ENCODE results near the gene POLR2J3. TPM values are rescaled to one million over a fixed set of nuclear protein-coding genes. Genes with fewer than 3 reads are reported as not detected.
"Not testable (repeated sequence)": the region's sequence is repeated elsewhere in the genome, so short reads cannot be mapped to it uniquely, and the experiment has no call there.

Gene POLR2J3
- total RNA-seq, 2 experiments from 2014 or later = 53.2 to 53.8 TPM

GRCh38 chr7:102604431-102605145, 32.2 kb upstream of the POLR2J3 start:
- CTCF ChIA-PET; H3K4me1 Mint-ChIP-seq; DNase-seq; H3K9me3 Mint-ChIP-seq; H3K27me3 Mint-ChIP-seq; H3K36me3 Mint-ChIP-seq (ENCODE audit: low read depth); H3K27ac Mint-ChIP-seq; POLR2A ChIA-PET; H3K4me3 Mint-ChIP-seq: not testable (repeated sequence)

GRCh38 chr7:102602317-102602716, 29.9 kb upstream of the POLR2J3 start:
- POLR2A ChIA-PET; H3K27me3 Mint-ChIP-seq; CTCF ChIA-PET; DNase-seq; H3K4me3 Mint-ChIP-seq; H3K27ac Mint-ChIP-seq; H3K36me3 Mint-ChIP-seq (ENCODE audit: low read depth); H3K9me3 Mint-ChIP-seq; H3K4me1 Mint-ChIP-seq: not testable (repeated sequence)

- H3K36me3 Mint-ChIP-seq (ENCODE audit: low read depth); H3K4me1 Mint-ChIP-seq; H3K27ac Mint-ChIP-seq; DNase-seq; POLR2A ChIA-PET; CTCF ChIA-PET; H3K4me3 Mint-ChIP-seq; H3K27me3 Mint-ChIP-seq; H3K9me3 Mint-ChIP-seq: not testable (repeated sequence)
Measured at GRCh38 chr7:102599699-102600098, 27.3 kb upstream of the POLR2J3 start.

GRCh38 chr7:102596036-102596435, 23.7 kb upstream of the POLR2J3 start:
- H3K27ac Mint-ChIP-seq; H3K4me3 Mint-ChIP-seq; POLR2A ChIA-PET; H3K27me3 Mint-ChIP-seq; H3K36me3 Mint-ChIP-seq (ENCODE audit: low read depth); CTCF ChIA-PET; H3K4me1 Mint-ChIP-seq; H3K9me3 Mint-ChIP-seq; DNase-seq: not testable (repeated sequence)

GRCh38 chr7:102593637-102594334, 21.4 kb upstream of the POLR2J3 start:
- H3K4me1 Mint-ChIP-seq; H3K27me3 Mint-ChIP-seq; H3K4me3 Mint-ChIP-seq; H3K9me3 Mint-ChIP-seq; H3K36me3 Mint-ChIP-seq (ENCODE audit: low read depth); DNase-seq; CTCF ChIA-PET; POLR2A ChIA-PET; H3K27ac Mint-ChIP-seq: not testable (repeated sequence)

GRCh38 chr7:102592477-102593019, 20.2 kb upstream of the POLR2J3 start:
- DNase-seq; H3K27ac Mint-ChIP-seq; H3K9me3 Mint-ChIP-seq; H3K4me3 Mint-ChIP-seq; H3K4me1 Mint-ChIP-seq; H3K36me3 Mint-ChIP-seq (ENCODE audit: low read depth); H3K27me3 Mint-ChIP-seq; POLR2A ChIA-PET; CTCF ChIA-PET: not testable (repeated sequence)

- H3K27me3 Mint-ChIP-seq; POLR2A ChIA-PET; CTCF ChIA-PET; H3K4me3 Mint-ChIP-seq; H3K9me3 Mint-ChIP-seq; DNase-seq; H3K27ac Mint-ChIP-seq; H3K4me1 Mint-ChIP-seq; H3K36me3 Mint-ChIP-seq (ENCODE audit: low read depth): not testable (repeated sequence)
Measured at GRCh38 chr7:102589857-102590256, 17.5 kb upstream of the POLR2J3 start.

- H3K27ac Mint-ChIP-seq, POLR2A ChIA-PET, H3K4me1 Mint-ChIP-seq: not testable (repeated sequence)
Measured at GRCh38 chr7:102583495-102583894, 11.1 kb upstream of the POLR2J3 start.

GRCh38 chr7:102581722-102582121, 9.3 kb upstream of the POLR2J3 start:
- H3K4me1 Mint-ChIP-seq; H3K9me3 Mint-ChIP-seq; H3K27ac Mint-ChIP-seq; CTCF ChIA-PET; H3K27me3 Mint-ChIP-seq; H3K4me3 Mint-ChIP-seq; POLR2A ChIA-PET; H3K36me3 Mint-ChIP-seq (ENCODE audit: low read depth); DNase-seq: not testable (repeated sequence)

More at GRCh38 chr7:102583495-102583894, 11.1 kb upstream of the POLR2J3 start:
- H3K9me3 Mint-ChIP-seq; DNase-seq; H3K27me3 Mint-ChIP-seq; CTCF ChIA-PET; H3K36me3 Mint-ChIP-seq (ENCODE audit: low read depth); H3K4me3 Mint-ChIP-seq: not testable (repeated sequence)

GRCh38 chr7:102578486-102578885, 6.1 kb upstream of the POLR2J3 start:
- H3K27ac Mint-ChIP-seq; H3K9me3 Mint-ChIP-seq; H3K36me3 Mint-ChIP-seq (ENCODE audit: low read depth); DNase-seq; CTCF ChIA-PET; POLR2A ChIA-PET; H3K4me3 Mint-ChIP-seq; H3K4me1 Mint-ChIP-seq; H3K27me3 Mint-ChIP-seq: not testable (repeated sequence)

GRCh38 chr7:102577315-102578240, 5.2 kb upstream of the POLR2J3 start:
- H3K27me3 Mint-ChIP-seq; H3K9me3 Mint-ChIP-seq; POLR2A ChIA-PET; H3K4me1 Mint-ChIP-seq; CTCF ChIA-PET; DNase-seq; H3K4me3 Mint-ChIP-seq; H3K36me3 Mint-ChIP-seq (ENCODE audit: low read depth); H3K27ac Mint-ChIP-seq: not testable (repeated sequence)

GRCh38 chr7:102576363-102576762, 4.0 kb upstream of the POLR2J3 start:
- H3K27me3 Mint-ChIP-seq; H3K36me3 Mint-ChIP-seq (ENCODE audit: low read depth); H3K27ac Mint-ChIP-seq; H3K9me3 Mint-ChIP-seq; CTCF ChIA-PET; H3K4me1 Mint-ChIP-seq; H3K4me3 Mint-ChIP-seq; DNase-seq; POLR2A ChIA-PET: not testable (repeated sequence)

GRCh38 chr7:102574607-102575006, 2.2 kb upstream of the POLR2J3 start:
- CTCF ChIA-PET; POLR2A ChIA-PET; H3K36me3 Mint-ChIP-seq (ENCODE audit: low read depth); H3K4me3 Mint-ChIP-seq; DNase-seq; H3K9me3 Mint-ChIP-seq; H3K27me3 Mint-ChIP-seq; H3K4me1 Mint-ChIP-seq; H3K27ac Mint-ChIP-seq: not testable (repeated sequence)
